HEK293 (cell line): ENCODE data around the gene ADPGK.

Experiments
- CTCF ChIA-PET: fragments of 350-600 bp; formaldehyde crosslinking; extraction: SDS; loops from one replicate; lab custom pipeline; 2021; ENCODE audit warnings: antibody characterized with exemption; lab: Yijun Ruan, JAX
- POLR2A ChIA-PET: fragments of 300-600 bp; formaldehyde crosslinking; extraction: SDS; loops from one replicate; lab custom pipeline; 2020; ENCODE audit warnings: antibody characterized with exemption, inconsistent platforms; lab: Yijun Ruan, JAX
- H3K27ac ChIP-seq: fragments of 200-500 bp; sonication (Bioruptor generic); 2 replicates; pipeline ENCODE4 v1.5.1; 2014; ENCODE audit warnings: low read depth, low read length, control low read depth, inconsistent platforms; ENCODE audit errors: extremely low read depth
- H3K36me3 ChIP-seq, 2 experiments: fragments of 200-500 bp in 1 of 2; sonication (Bioruptor generic) in 1 of 2; 1 replicate in 1 of 2; 2 replicates in 1 of 2; pipeline ENCODE4 v1.5.1; 2014 to 2017; ENCODE audit warnings: inconsistent platforms in 2 of 2, low read length in 2 of 2; ENCODE audit not compliant: control insufficient read depth in 2 of 2, insufficient read depth in 1 of 2
- H3K4me1 ChIP-seq: fragments of 200-500 bp; sonication (Bioruptor generic); 2 replicates; pipeline ENCODE4 v1.5.1; 2014; ENCODE audit warnings: mild to moderate bottlenecking, low read length, inconsistent platforms; ENCODE audit not compliant: control insufficient read depth, insufficient read depth
- H3K4me3 ChIP-seq: 2 replicates; pipeline ENCODE4 v1.5.1; 2011; ENCODE audit warnings: low read depth, mild to moderate bottlenecking, control low read depth, low read length, moderate library complexity
- H3K9me3 ChIP-seq: fragments of 200-500 bp; sonication (Bioruptor generic); 2 replicates; pipeline ENCODE4 v1.5.1; 2014; ENCODE audit warnings: low read depth, low read length, inconsistent platforms; ENCODE audit not compliant: control insufficient read depth, insufficient read depth
- IKZF3 ChIP-seq: fragments of 450-650 bp; IDR thresholded peaks from 2 replicates; pipeline ENCODE4 v1.5.0; 2018; ENCODE audit warnings: missing biosample characterization, mild to moderate bottlenecking, missing genetic modification characterization, moderate library complexity
- KLF17 ChIP-seq: fragments of 450-650 bp; formaldehyde crosslinking; IDR thresholded peaks from 2 replicates; pipeline ENCODE4 v1.5.1; 2016; ENCODE audit warnings: missing biosample characterization, missing genetic modification characterization
- KLF8 ChIP-seq: fragments of 450-650 bp; formaldehyde crosslinking; IDR thresholded peaks from 2 replicates; pipeline ENCODE4 v1.5.1; 2016; ENCODE audit warnings: missing biosample characterization, missing genetic modification characterization
- OVOL3 ChIP-seq: fragments of 450-650 bp; formaldehyde crosslinking; IDR thresholded peaks from 2 replicates; pipeline ENCODE4 v1.5.1; 2016; ENCODE audit warnings: missing biosample characterization, missing genetic modification characterization
- REPIN1 ChIP-seq: fragments of 450-650 bp; formaldehyde crosslinking; IDR thresholded peaks from 2 replicates; pipeline ENCODE4 v1.5.1; 2017; ENCODE audit warnings: missing biosample characterization, missing genetic modification characterization, low read depth
- SCRT2 ChIP-seq: fragments of 450-650 bp; formaldehyde crosslinking; IDR thresholded peaks from 2 replicates; pipeline ENCODE4 v1.5.1; 2016; ENCODE audit warnings: missing biosample characterization, missing genetic modification characterization
- SP7 ChIP-seq: fragments of 450-650 bp; formaldehyde crosslinking; IDR thresholded peaks from 2 replicates; pipeline ENCODE4 v1.5.1; 2016; ENCODE audit warnings: missing biosample characterization, missing genetic modification characterization
- YY2 ChIP-seq: fragments of 450-650 bp; formaldehyde crosslinking; IDR thresholded peaks from 2 replicates; pipeline ENCODE4 v1.5.1; 2016; ENCODE audit warnings: missing biosample characterization, missing genetic modification characterization
- ZBTB17 ChIP-seq: fragments of 450-650 bp; formaldehyde crosslinking; IDR thresholded peaks from 2 replicates; pipeline ENCODE4 v1.5.1; 2016; ENCODE audit warnings: missing biosample characterization, missing genetic modification characterization
- ZBTB8A ChIP-seq: fragments of 450-650 bp; formaldehyde crosslinking; IDR thresholded peaks from 2 replicates; pipeline ENCODE4 v1.5.1; 2016; ENCODE audit warnings: missing biosample characterization, missing genetic modification characterization
- ZNF16 ChIP-seq: fragments of 450-650 bp; formaldehyde crosslinking; IDR thresholded peaks from 2 replicates; pipeline ENCODE4 v1.5.1; 2016; ENCODE audit warnings: low read depth, missing biosample characterization, missing genetic modification characterization
- ZNF184 ChIP-seq: fragments of 450-650 bp; IDR thresholded peaks from 2 replicates; pipeline ENCODE4 v1.5.1; 2018; ENCODE audit warnings: missing biosample characterization, mild to moderate bottlenecking, missing genetic modification characterization
- ZNF221 ChIP-seq: fragments of 450-650 bp; formaldehyde crosslinking; IDR thresholded peaks from 2 replicates; pipeline ENCODE4 v1.5.1; 2017; ENCODE audit warnings: missing biosample characterization, missing genetic modification characterization, borderline replicate concordance
- ZNF280D ChIP-seq: fragments of 450-650 bp; formaldehyde crosslinking; IDR thresholded peaks from 2 replicates; pipeline ENCODE4 v1.5.1; 2016; ENCODE audit warnings: missing biosample characterization, missing genetic modification characterization
- ZNF362 ChIP-seq: fragments of 450-650 bp; formaldehyde crosslinking; IDR thresholded peaks from 2 replicates; pipeline ENCODE4 v1.5.1; 2016; ENCODE audit warnings: missing biosample characterization, missing genetic modification characterization
- ZNF37A ChIP-seq: fragments of 450-650 bp; IDR thresholded peaks from 2 replicates; pipeline ENCODE4 v1.5.1; 2018; ENCODE audit warnings: missing biosample characterization, missing genetic modification characterization
- ZNF473 ChIP-seq: fragments of 450-650 bp; formaldehyde crosslinking; IDR thresholded peaks from 2 replicates; pipeline ENCODE4 v1.5.1; 2017; ENCODE audit warnings: missing biosample characterization, missing genetic modification characterization
- ZNF488 ChIP-seq: fragments of 450-650 bp; formaldehyde crosslinking; IDR thresholded peaks from 2 replicates; pipeline ENCODE4 v1.5.1; 2016; ENCODE audit warnings: missing biosample characterization, missing genetic modification characterization
- ZNF629 ChIP-seq: fragments of 450-650 bp; formaldehyde crosslinking; IDR thresholded peaks from 2 replicates; pipeline ENCODE4 v1.5.1; 2017; ENCODE audit warnings: missing biosample characterization, missing genetic modification characterization
- ZNF785 ChIP-seq: fragments of 450-650 bp; formaldehyde crosslinking; IDR thresholded peaks from 2 replicates; pipeline ENCODE4 v1.5.1; 2016; ENCODE audit warnings: missing biosample characterization, missing genetic modification characterization
- ZNF791 ChIP-seq: fragments of 450-650 bp; formaldehyde crosslinking; IDR thresholded peaks from 2 replicates; pipeline ENCODE4 v1.5.1; 2016; ENCODE audit warnings: missing biosample characterization, missing genetic modification characterization
- ZNF843 ChIP-seq: fragments of 450-650 bp; formaldehyde crosslinking; IDR thresholded peaks from 2 replicates; pipeline ENCODE4 v1.5.1; 2016; ENCODE audit warnings: missing biosample characterization, missing genetic modification characterization
- ZSCAN30 ChIP-seq: fragments of 450-650 bp; IDR thresholded peaks from 2 replicates; pipeline ENCODE4 v1.5.1; 2018; ENCODE audit warnings: missing biosample characterization, mild to moderate bottlenecking, missing genetic modification characterization, moderate library complexity
- ZSCAN4 ChIP-seq: fragments of 450-650 bp; formaldehyde crosslinking; IDR thresholded peaks from 2 replicates; pipeline ENCODE4 v1.5.1; 2017; ENCODE audit warnings: missing biosample characterization, missing genetic modification characterization
- ZSCAN5A ChIP-seq: fragments of 450-650 bp; formaldehyde crosslinking; IDR thresholded peaks from 2 replicates; pipeline ENCODE4 v1.5.1; 2016; ENCODE audit warnings: missing biosample characterization, missing genetic modification characterization

The ADPGK gene

GRCh38 chr15:72792431-72792830 is 8.9 kb upstream of the ADPGK start:
- Histone ChIP-seq H3K4me1 (no peaks in the 10 kb centered on the region; the same call in 1 of the 2 replicates), H3K27ac (no peak overlapping the region), H3K36me3 (no peaks in the 10 kb centered on the region), H3K9me3 (no peaks in the 10 kb centered on the region), H3K4me3 (no peak overlapping the region)
- ChIA-PET CTCF (interaction anchor here (1.0 kb wide), 1 partner anchor 43 kb away, joined by 5 read pairs; no protein-coding TSS in a partner anchor), POLR2A (no interaction called here)
- TF ChIP-seq ZNF221 (tag by site-specific recombination) (no peak), ZSCAN5A (no peak)

GRCh38 chr15:72790302-72790910 is 6.8 kb upstream of the ADPGK start:
- Histone ChIP-seq H3K36me3 (no peaks in the 10 kb centered on the region), H3K9me3 (no peaks in the 10 kb centered on the region), H3K4me1 (no peaks in the 10 kb centered on the region), H3K27ac (no peak overlapping the region), H3K4me3 (no peak overlapping the region)
- TF ChIP-seq ZNF629 (tag by site-specific recombination) = no peak
- no peak for TF ChIP-seq ZNF843
- TF ChIP-seq ZSCAN4 (tag by site-specific recombination) = no peak
- TF ChIP-seq ZNF184 (tag by site-specific recombination) = no peak
- no peak for TF ChIP-seq KLF17 (tag by site-specific recombination)
- TF ChIP-seq ZBTB17 (tag by site-specific recombination) = no peak
- TF ChIP-seq REPIN1 = no peak
- no peak for TF ChIP-seq OVOL3 (tag by site-specific recombination)
- TF ChIP-seq ZNF16 (tag by site-specific recombination) = no peak
- no peak for TF ChIP-seq ZSCAN30
- no peak for TF ChIP-seq SP7 (tag by site-specific recombination)
- no peak for TF ChIP-seq ZNF280D (tag by site-specific recombination)
- TF ChIP-seq ZBTB8A (tag by site-specific recombination) = no peak
- ChIA-PET POLR2A (no interaction called here), CTCF (no interaction called here)

GRCh38 chr15:72787526-72787925 is 4.0 kb upstream of the ADPGK start:
- Histone ChIP-seq H3K9me3 (no peaks in the 10 kb centered on the region), H3K36me3 (no peaks in the 10 kb centered on the region), H3K27ac (no peak overlapping the region), H3K4me3 (no peak overlapping the region), H3K4me1 (no peaks in the 10 kb centered on the region)
- ChIA-PET CTCF (interaction anchor here (0.6 to 1.0 kb wide), 3 partner anchors 31 to 1694 kb away, joined by 3 to 5 read pairs (median 3); no protein-coding TSS in a partner anchor), POLR2A (no interaction called here)
- TF ChIP-seq ZNF785 (no peak), ZNF362 (tag by site-specific recombination) (no peak), IKZF3 (no peak), ZNF473 (tag by site-specific recombination) (no peak), ZNF791 (tag by site-specific recombination) (no peak), SCRT2 (tag by site-specific recombination) (no peak), ZNF37A (tag by site-specific recombination) (no peak), YY2 (tag by site-specific recombination) (no peak), KLF8 (tag by site-specific recombination) (no peak), ZNF488 (tag by site-specific recombination) (no peak)
